ENCODE measurements around the gene STX17.

STX17 gene

DNA sequence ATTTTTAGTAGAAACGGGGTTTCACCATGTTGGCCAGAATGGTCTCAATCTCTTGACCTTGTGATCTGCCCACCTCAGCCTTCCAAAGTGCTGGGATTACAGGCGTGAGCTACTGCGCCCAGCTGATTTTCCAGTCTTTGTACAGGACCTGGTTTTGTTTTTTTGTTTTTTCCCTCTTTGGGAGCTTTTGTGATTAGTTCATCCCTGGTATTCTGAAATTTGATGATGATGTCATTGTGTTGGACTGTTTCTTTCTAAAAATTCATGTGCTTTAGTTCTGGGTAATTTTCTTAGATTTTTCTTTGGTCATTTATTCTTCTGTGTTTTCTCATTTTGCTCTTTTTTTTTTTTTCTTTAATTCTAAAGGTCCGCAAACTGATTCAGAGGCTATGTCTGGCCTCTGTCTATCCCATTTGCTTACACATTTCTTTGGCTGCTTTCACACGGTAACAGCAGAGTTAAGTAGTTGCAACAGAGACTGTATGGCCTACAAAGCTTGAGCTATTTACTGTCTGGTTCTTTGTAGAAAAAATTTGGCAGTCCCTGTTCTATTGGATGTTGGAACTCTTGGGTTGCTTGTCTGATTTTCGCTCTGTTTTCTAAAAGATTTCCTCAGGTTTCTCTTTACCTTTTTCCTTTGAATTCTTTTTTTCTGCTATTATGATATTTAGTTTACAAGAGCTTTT, 24.8 kb downstream of the STX17 start:
- H3K27ac ChIP-seq (ENCODE audit: extremely low read depth, low read depth, low read length): no peak overlapping the region
- H3K4me3 ChIP-seq (ENCODE audit: low read depth, low read length): no peak overlapping the region
- POLR2A ChIA-PET: interaction anchor here (0.7 kb wide), 1 partner anchor 16 kb away, joined by 3 read pairs; no protein-coding TSS in a partner anchor
- H3K36me3 ChIP-seq (ENCODE audit: control insufficient read depth in 2 of 2, insufficient read depth in 1 of 2, low read length in 2 of 2): peaks cover 3 to 21% of the 10 kb centered on the region in 2 experiments; a peak in 2 of 3 replicates
- no peaks in the 10 kb centered on the region for H3K9me3 ChIP-seq (ENCODE audit: control insufficient read depth, insufficient read depth, low read depth, low read length)
- CTCF ChIA-PET: interaction anchor here (0.6 to 1.1 kb wide), 4 partner anchors 75 to 826 kb away, joined by 3 to 5 read pairs (median 3); no protein-coding TSS in a partner anchor
- no peaks in the 10 kb centered on the region for H3K4me1 ChIP-seq (ENCODE audit: control insufficient read depth, insufficient read depth, low read length)
- TF ChIP-seq, protein P1, sequence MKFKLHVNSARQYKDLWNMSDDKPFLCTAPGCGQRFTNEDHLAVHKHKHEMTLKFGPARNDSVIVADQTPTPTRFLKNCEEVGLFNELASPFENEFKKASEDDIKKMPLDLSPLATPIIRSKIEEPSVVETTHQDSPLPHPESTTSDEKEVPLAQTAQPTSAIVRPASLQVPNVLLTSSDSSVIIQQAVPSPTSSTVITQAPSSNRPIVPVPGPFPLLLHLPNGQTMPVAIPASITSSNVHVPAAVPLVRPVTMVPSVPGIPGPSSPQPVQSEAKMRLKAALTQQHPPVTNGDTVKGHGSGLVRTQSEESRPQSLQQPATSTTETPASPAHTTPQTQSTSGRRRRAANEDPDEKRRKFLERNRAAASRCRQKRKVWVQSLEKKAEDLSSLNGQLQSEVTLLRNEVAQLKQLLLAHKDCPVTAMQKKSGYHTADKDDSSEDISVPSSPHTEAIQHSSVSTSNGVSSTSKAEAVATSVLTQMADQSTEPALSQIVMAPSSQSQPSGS (tag by site-specific recombination; IDR thresholded peaks at IDR 0.05; ENCODE audit: low read depth): peak; percentile 80
- no peak for TF ChIP-seq ZNF335 (tag by site-specific recombination; conservative IDR thresholded peaks at IDR 0.05)

DNA sequence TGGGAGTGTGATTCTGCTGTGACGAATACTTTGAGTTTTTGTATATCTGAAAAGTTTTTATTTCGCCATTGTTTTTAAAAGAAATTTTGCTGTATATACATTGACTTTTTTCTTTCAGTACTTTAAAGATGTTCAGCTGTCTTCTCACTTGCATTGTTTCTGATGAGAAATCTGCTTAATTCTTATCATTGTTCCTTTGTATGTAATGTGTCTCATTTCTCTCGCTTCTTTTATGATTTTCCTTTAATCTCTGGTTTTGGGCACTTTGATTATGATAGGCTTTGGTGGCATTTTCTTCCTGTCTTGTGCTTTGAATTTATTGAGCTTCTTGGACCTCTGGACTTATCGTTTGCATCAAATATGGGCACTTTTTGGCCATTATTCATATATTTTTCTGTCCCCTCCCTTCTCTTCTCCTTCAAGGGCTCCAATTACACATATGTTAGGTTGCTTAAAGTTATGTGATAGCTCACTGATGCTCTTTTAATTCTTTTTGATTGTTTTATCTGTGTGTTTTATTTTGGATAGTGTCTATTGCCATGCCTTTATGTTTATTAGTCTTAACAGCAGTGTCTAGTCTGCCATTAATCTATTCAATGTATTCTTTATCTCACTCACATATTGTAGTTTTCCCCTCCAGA, 30.6 kb downstream of the STX17 start:
- TF ChIP-seq ZNF335 (tag by site-specific recombination; conservative IDR thresholded peaks at IDR 0.05) (no peak), YY1 (tag by site-specific recombination; IDR thresholded peaks at IDR 0.05) (no peak), ZNF133 (tag by site-specific recombination; IDR thresholded peaks at IDR 0.05) (peak; percentile 93), ZNF10 (tag by site-specific recombination; IDR thresholded peaks at IDR 0.05) (no peak), SETDB1 (IDR thresholded peaks at IDR 0.05; ENCODE audit: insufficient read length, low read length) (peak; percentile 78), SCRT1 (tag by site-specific recombination; IDR thresholded peaks at IDR 0.05; ENCODE audit: borderline replicate concordance) (no peak), ZNF791 (tag by site-specific recombination; IDR thresholded peaks at IDR 0.05) (peak; percentile 92)
- TF ChIP-seq, protein P2, sequence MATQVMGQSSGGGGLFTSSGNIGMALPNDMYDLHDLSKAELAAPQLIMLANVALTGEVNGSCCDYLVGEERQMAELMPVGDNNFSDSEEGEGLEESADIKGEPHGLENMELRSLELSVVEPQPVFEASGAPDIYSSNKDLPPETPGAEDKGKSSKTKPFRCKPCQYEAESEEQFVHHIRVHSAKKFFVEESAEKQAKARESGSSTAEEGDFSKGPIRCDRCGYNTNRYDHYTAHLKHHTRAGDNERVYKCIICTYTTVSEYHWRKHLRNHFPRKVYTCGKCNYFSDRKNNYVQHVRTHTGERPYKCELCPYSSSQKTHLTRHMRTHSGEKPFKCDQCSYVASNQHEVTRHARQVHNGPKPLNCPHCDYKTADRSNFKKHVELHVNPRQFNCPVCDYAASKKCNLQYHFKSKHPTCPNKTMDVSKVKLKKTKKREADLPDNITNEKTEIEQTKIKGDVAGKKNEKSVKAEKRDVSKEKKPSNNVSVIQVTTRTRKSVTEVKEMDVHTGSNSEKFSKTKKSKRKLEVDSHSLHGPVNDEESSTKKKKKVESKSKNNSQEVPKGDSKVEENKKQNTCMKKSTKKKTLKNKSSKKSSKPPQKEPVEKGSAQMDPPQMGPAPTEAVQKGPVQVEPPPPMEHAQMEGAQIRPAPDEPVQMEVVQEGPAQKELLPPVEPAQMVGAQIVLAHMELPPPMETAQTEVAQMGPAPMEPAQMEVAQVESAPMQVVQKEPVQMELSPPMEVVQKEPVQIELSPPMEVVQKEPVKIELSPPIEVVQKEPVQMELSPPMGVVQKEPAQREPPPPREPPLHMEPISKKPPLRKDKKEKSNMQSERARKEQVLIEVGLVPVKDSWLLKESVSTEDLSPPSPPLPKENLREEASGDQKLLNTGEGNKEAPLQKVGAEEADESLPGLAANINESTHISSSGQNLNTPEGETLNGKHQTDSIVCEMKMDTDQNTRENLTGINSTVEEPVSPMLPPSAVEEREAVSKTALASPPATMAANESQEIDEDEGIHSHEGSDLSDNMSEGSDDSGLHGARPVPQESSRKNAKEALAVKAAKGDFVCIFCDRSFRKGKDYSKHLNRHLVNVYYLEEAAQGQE (tag by site-specific recombination; IDR thresholded peaks at IDR 0.05): no peak
- ChIA-PET CTCF (interaction anchor here (0.8 kb wide), 1 partner anchor 21 kb away, joined by 4 read pairs; no protein-coding TSS in a partner anchor), POLR2A (no interaction called here)
- H3K36me3 ChIP-seq (ENCODE audit: control insufficient read depth in 2 of 2, insufficient read depth in 1 of 2, low read length in 2 of 2): peaks cover 0 to 3% of the 10 kb centered on the region in 2 experiments; a peak in 1 of 3 replicates
- no peak overlapping the region for H3K4me3 ChIP-seq (ENCODE audit: low read depth, low read length)
- H3K27ac ChIP-seq (ENCODE audit: extremely low read depth, low read depth, low read length): no peak overlapping the region
- H3K9me3 ChIP-seq (ENCODE audit: control insufficient read depth, insufficient read depth, low read depth, low read length): no peaks in the 10 kb centered on the region
- no peaks in the 10 kb centered on the region for H3K4me1 ChIP-seq (ENCODE audit: control insufficient read depth, insufficient read depth, low read length)

DNA sequence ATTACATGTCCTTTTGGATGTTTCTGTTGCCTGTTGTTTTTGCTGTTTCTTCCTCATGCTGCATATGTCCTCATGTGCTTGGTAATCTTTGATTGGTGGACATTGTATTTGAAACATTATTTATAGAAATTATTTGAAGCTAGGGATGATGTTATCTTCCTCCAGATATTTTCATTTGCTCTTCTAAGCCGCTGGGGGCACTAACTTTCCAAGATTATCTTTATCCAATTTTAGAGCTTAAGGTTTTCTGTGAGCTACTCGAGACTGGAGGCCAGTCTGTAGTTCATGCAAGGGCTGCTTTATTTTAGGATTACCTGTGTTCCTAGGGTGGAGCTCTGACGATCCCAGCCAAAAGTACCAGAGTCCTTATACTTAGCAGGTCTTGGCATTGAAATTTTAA, 40.9 kb downstream of the STX17 start:
- no peaks in the 10 kb centered on the region for H3K9me3 ChIP-seq (ENCODE audit: control insufficient read depth, insufficient read depth, low read depth, low read length)
- TF ChIP-seq ZNF391 (tag by site-specific recombination; IDR thresholded peaks at IDR 0.05; ENCODE audit: borderline replicate concordance, low read depth): no peak
- TF ChIP-seq ZNF837 (tag by site-specific recombination; IDR thresholded peaks at IDR 0.05): no peak
- no peak for TF ChIP-seq ZNF48 (tag by site-specific recombination; IDR thresholded peaks at IDR 0.05)
- TF ChIP-seq ZFP69B (tag by site-specific recombination; IDR thresholded peaks at IDR 0.05): no peak
- no peak for TF ChIP-seq ZBTB7A (tag by site-specific recombination; IDR thresholded peaks at IDR 0.05; ENCODE audit: low read depth)
- TF ChIP-seq ZNF473 (tag by site-specific recombination; IDR thresholded peaks at IDR 0.05): no peak
- TF ChIP-seq BCL11B (tag by site-specific recombination; IDR thresholded peaks at IDR 0.05; ENCODE audit: low read depth): no peak
- no peaks in the 10 kb centered on the region for H3K4me1 ChIP-seq (ENCODE audit: control insufficient read depth, insufficient read depth, low read length)
- H3K27ac ChIP-seq (ENCODE audit: extremely low read depth, low read depth, low read length): no peak overlapping the region
- peaks cover 0 to 13% of the 10 kb centered on the region in 2 experiments; a peak in 1 of 3 replicates for H3K36me3 ChIP-seq (ENCODE audit: control insufficient read depth in 2 of 2, insufficient read depth in 1 of 2, low read length in 2 of 2)
- ChIA-PET POLR2A (interaction anchor here (0.9 kb wide), 1 partner anchor 16 kb away, joined by 3 read pairs; no protein-coding TSS in a partner anchor), CTCF (interaction anchor here (0.7 to 1.3 kb wide), 4 partner anchors 123 to 688 kb away, joined by 3 to 5 read pairs (median 3); no protein-coding TSS in a partner anchor)
- H3K4me3 ChIP-seq (ENCODE audit: low read depth, low read length): no peak overlapping the region
